HG03095 (cell line): ENCODE measurements around the gene PABPN1L.

Experiments used
- ATAC-seq: cut with Tn5 transposase; IDR thresholded peaks from one replicate; pipeline ENCODE4 v1.9.1; 2021; ENCODE audit warnings: moderate library complexity; ENCODE audit not compliant: unreplicated experiment

Gene PABPN1L

DNA sequence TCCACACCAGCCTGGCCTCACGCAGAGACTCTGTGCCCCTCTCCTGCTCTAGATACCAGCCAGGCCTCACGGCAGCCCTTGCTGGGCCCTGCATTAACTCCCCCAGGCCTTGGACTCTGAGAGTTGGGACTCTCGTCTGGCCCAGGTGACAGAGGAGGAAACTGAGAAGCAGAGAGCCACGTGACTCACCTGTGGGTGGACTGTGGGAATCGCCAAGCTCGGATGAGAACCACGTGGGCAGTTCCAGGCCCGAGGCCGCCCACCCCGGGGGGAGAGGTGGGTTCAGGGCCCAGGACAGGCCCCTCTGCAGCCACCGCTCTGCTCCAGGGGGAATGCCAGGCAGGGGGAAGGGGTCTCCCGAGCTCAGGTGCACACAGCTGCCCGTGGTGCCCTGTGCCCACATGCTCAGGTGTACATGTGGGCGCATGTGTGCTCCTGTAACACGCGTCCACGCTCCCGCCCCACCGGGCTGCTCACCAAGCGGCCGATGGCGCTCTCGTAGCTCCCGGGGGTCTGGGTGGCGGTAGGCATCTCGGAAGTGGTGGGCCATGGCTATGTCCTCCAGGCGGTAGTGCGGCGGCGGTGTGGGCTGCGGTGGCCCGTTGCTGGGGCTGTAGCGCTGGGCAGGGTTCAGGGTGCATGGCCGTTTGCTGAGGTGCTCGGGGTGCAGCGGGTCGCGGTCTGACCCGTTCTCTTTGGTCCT is 18.3 kb upstream of the PABPN1L start:
- no peak for ATAC-seq

GRCh38 chr16:88883946-88884345 is 17.5 kb upstream of the PABPN1L start:
- no peak for ATAC-seq

GRCh38 chr16:88883117-88883895 is 16.8 kb upstream of the PABPN1L start:
- no peak for ATAC-seq

DNA sequence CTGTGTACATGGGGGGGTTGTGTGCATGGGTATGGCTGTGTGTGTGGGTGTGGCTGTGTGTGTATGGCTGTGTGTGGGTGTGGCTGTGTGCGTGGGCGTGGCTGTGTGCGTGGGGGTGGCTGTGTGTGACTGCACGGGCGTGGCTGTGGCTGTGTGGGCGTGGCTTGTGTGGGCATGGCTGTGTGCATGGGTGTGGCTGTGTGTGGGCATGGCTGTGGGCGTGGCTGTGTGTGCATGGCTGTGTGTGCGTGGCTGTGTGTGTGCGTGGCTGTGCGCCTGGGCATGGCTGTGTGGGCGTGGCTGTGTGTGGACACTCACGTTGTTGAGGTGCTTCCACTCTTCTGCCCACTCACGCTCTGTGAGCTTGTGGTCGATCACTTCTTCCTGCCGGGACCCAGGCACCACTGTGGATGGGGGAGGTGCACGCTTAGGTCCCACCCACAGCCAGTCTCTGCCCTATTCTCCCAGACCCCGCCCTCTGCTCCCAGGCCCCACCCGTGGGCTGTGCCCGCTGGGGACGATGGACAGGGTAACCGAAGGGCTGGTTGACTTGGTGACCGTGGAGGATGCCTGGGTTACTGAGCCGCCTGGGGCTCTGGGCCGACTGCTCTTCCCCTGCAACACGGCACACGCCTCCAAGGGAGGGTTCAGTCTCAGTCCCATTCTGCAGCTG is 16.0 kb upstream of the PABPN1L start:
- ATAC-seq, result no peak

DNA sequence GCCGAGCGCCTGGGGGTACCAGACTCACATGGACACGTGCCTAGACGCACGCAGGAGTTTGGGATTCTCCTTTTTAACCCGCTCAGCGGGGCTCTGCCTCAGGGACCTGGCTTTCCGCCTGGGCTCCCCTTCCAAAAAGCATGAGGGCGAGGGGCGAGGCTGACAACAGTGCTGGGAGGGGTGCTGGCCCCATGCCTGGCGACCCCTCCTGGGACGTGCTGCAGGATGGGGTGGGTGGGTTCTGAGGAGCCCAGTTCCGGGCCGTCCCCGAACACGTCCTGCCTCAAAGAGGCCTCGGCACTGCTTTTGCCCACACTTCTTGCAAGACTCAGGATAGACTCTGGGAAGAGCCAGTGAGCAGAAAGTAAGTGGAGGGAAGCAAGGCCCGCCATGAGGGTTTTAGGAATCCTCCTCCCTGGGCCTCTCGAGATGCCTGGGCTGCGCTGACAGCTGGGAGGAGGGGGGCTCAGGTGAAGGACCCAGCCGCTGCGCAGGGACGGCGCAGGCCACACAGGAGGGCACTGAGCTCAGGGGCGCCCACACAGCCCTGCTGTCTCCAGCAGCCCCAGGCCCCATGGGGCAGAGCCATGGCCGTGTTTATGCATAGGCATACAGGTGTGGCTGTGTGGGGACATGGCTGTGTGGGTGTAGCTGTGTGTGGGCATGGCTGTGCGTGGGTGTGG is 15.4 kb upstream of the PABPN1L start:
- no peak for ATAC-seq

DNA sequence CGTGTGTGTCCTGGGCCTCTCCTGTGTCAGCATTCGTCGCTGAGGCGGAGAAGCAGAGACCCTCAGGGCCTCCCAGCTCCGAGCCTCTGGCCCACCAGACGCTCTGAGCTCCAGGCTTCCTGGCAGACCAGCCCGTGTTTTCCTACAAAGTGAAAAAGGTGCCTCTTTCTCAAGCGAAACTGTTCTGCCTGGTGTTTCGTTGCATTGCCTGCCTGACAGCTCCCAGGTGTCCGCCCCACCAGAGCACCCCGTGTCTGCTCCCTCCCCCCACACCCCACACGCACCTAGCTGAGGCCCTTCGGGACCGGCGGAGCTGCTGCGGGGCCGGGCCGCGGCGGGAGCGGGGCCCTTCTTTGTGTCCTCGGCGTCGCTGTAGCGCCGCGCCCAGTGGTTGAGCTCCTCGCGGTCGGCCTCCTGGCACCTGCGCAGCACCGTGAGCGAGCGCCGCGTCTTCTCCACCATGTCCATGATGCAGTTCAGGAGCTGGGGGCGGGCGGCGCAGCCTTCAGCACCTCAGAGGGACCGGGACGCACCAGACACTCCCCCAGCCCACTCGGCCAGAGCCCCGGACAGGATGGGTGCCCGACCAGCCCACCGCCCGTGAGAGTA is 14.7 kb upstream of the PABPN1L start:
- ATAC-seq, result no peak

DNA sequence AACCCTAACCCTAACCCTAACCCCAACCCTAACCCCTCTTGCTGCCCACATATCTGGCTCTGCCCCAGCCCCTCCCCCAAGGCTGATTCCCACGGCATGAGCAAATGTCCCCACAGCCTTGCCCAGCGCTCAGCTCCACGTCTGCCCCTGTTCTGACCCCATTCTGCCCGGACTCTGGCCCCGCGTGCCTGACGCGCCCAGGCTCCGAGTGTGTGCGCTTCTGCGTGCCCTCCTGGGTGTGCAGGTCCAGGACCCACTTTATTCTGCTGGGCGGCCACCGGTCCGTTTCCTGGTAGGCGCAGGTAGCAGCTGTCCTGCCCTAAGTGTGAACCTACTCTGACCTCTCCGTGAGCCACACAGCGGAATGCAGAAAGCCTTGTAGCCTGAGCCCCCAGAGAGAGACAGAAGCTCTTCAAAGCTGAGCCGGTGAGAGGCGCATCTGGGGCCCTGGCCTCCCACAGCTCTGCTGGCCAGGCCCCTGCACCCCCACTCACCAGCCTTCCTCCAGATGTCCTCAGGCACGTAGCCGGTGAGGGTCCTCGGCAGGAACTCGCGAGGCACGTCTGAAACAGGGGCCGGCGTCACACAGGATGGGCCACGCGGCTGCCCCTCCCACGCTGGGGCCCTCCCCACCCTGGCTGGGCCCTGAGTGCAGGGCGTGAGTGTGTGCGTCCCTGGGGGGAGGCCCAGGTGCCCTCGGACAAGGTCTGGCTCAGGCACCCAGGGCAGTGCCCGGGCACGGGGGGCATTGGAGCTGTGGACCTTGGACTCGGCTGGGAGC is 14.0 kb upstream of the PABPN1L start:
- ATAC-seq, result no peak

DNA sequence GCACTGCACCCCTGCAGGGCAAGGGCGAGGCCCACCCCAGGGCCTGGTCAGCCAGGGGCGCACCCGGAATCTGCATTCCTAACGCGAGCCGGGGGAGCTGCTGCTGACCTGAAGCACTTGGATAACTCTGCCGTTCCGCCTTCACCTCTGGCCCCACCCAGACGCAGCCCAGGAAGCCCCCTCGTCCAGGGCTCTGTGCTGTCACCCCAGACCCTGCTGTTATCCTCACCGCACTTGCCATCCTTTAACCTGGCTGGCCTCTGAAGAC is 13.3 kb upstream of the PABPN1L start:
- ATAC-seq, result no peak

DNA sequence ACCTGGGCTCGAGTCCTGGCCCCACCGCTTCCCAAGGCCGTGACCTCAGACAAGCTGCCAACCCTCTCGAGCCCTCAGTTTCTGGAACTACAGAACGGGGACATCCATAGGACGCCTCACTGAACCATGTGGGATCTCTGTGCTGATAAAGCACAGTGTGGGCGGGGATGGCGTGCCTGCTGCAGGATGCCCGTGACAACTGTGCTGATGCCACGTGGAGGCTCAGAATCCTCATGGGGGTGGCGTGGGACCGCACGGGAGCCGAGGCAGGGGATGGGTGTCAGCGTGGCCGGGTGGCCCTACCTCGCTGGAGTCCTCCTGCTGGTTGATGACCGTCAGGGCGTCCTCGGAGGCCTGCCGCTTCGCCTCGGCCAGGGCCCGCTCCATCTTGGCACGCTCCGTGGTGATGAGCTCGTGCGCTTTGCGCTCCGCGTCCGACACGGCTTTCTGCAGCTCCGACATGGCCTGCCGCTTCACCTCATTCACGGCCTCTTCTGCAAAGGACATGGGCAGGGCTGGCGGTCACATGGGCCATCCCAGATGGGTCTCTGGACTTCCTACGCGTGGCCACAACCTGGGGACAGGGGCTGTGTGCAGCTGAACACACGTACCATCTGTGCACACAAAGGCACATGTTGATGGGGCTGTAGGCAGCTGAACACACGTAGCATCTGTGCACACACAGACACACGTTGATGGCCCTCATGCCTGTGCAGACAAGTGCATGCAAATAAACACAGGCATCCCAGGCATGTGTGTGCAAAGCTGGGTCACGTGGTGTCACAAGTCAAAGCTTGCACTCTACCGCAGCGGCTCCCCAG is 12.7 kb upstream of the PABPN1L start:
- no peak for ATAC-seq

GRCh38 chr16:88878356-88878755 is 11.9 kb upstream of the PABPN1L start:
- ATAC-seq, result no peak

GRCh38 chr16:88877564-88878289 is 11.3 kb upstream of the PABPN1L start:
- ATAC-seq, result no peak

- no peak for ATAC-seq
Measured at GRCh38 chr16:88876942-88877526, 10.6 kb upstream of the PABPN1L start.

- no peak for ATAC-seq
Measured at GRCh38 chr16:88875703-88876234, 9.3 kb upstream of the PABPN1L start.

GRCh38 chr16:88874938-88875599 is 8.6 kb upstream of the PABPN1L start:
- ATAC-seq, result no peak

DNA sequence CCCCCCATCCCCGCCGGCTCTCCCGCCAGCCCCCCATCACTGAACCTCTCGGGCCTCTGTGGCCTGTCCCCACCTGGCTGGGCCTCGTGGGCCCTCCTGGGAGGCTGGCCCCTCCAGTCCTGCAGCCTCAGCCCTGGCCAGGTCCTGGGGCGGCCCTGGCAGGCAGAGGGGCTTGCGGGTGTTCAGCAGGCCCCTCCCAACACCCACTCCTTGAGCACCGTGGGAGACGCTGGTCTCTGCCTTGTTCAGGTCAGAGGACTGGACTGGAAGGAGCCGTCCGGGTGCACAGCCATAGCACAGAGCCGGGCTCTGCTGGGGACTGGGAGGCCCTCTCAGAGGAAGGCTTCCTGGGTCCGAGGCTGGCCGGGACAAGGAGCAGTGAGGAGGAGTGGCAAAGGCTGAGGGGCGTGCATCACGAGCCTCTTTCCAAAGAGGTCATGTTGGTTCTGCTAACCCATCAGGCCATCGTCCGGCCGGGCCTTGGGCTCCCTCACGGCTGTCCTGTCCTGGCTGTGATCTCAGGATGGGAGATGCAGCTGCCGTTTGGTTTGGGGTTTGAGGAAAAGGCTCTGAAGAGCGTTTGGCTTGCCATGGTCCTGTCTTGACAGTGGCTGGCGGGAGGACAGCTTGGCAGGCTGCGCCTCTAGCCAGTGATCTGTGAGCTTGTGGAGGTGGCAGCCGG is 6.3 kb upstream of the PABPN1L start:
- no peak for ATAC-seq

DNA sequence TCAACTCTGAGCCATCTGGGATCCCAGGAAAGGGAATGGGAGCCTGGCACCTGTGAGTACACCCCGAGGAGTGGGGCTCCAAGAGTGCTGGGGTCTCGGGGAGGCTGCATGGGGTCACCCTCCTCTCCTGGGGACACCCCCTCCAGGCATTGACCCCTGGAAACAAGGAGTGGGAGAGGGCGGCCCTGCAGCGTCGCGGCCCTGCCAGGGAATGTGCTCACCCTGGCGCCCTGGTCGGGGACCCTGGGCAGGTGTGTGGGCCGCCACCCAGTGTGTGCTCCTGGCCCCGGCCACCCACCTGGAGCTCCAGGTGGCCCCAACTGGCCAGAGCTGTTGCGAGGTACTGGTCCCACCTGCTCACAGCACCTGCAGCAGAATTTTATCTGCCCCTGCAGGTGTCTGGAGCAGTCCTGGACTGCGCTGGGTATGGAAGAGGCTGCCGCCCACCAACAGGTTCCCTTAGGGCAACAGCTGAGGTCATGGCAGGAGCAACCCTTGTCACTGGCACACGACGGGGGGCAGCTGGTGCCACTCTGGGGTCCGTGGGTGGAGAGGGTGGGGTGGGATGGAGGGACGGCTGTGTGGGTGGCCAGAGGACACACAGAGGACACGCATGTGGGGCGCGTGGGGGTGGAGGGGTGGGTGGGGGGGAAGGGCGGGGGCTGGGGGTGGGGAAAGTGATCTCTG is 5.4 kb upstream of the PABPN1L start:
- no peak for ATAC-seq

DNA sequence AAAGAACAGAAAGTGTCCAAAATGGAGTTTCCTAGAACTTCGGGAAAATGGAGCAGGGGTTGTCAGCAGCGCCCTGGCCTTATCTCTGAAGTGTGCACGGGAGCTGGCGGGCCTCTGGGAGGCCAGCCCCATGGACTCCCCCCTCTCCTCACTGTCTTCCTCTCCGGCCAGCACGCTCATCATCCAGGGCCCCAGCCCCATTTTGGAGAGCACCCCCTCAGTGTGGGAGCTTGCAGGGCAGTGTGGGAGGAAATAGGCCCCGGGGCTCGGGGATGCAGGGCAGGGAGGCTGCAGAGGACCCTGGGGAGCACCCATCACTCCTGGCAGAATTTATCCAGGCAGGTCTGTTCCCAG is 4.9 kb upstream of the PABPN1L start:
- no peak for ATAC-seq
